ENCODE results near the gene OLFM1.

OLFM1 gene

DNA sequence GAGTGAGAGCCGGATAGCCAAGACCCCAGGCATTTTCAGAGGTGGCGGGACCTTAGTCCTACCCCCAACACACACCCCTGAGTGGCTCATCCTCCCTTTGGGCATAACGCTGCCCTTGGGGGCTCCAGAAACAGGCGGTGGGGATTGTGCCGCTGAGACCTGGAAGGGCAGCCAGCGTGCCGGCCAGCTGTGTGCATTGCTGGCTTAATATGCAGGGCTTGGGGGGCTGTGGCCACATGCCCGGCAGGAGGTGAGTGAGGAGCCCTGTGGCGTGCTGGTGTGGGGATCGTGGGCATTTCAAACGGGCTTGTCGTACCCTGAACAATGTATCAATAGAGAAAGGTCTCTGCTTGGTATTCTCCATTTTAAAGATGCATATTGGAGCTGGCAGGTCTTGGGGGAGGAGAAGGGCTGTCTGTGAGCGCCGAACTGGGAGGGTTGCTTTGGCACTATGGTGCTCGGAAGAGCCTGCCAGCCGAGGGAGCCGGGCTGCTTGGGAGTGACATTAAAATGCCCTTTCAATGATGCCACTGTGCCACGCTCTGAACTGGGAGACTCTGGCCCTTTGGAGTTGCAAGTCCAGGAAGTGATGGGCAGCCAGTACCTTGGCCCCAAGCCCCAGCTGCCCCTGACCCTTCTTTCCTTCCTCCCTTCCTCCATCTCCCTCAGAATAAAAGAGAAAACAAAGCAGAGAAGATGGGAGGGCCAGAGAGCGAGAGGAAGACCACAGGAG is 11.2 kb upstream of the OLFM1 start:
- Histone ChIP-seq H3K36me3 (ENCODE audit: insufficient read depth, low read length) (no peaks in the 10 kb centered on the region), H3K27me3 (ENCODE audit: insufficient read depth, low read length, poor library complexity) (no peaks in the 10 kb centered on the region), H4K20me1 (ENCODE audit: insufficient read depth, low read length) (peaks cover 7% of the 10 kb centered on the region; the same call in 1 of the 2 replicates), H2AFZ (ENCODE audit: low read depth, low read length) (no peak overlapping the region), H3K4me3 (ENCODE audit: low read depth in 1 of 2, low read length in 2 of 2) (no peak overlapping the region), H3K4me2 (ENCODE audit: insufficient read depth, low read length) (no peak overlapping the region), H3K4me1 (ENCODE audit: insufficient read depth, low read length) (no peaks in the 10 kb centered on the region), H3K9me3 (ENCODE audit: insufficient read depth, low read length, severe bottlenecking) (no peaks in the 10 kb centered on the region), H3K79me2 (ENCODE audit: insufficient read depth, low read length) (no peaks in the 10 kb centered on the region), H3K9ac (ENCODE audit: low read depth, low read length) (no peak overlapping the region), H3K27ac (ENCODE audit: low read length) (no peak overlapping the region)
- ATAC-seq (ENCODE audit: insufficient read depth, low read depth): no peak
- TF ChIP-seq EZH2 (IDR thresholded peaks at IDR 0.05; ENCODE audit: borderline replicate concordance, low read depth, low read length, severe bottlenecking): no peak
- TF ChIP-seq, protein P1, sequence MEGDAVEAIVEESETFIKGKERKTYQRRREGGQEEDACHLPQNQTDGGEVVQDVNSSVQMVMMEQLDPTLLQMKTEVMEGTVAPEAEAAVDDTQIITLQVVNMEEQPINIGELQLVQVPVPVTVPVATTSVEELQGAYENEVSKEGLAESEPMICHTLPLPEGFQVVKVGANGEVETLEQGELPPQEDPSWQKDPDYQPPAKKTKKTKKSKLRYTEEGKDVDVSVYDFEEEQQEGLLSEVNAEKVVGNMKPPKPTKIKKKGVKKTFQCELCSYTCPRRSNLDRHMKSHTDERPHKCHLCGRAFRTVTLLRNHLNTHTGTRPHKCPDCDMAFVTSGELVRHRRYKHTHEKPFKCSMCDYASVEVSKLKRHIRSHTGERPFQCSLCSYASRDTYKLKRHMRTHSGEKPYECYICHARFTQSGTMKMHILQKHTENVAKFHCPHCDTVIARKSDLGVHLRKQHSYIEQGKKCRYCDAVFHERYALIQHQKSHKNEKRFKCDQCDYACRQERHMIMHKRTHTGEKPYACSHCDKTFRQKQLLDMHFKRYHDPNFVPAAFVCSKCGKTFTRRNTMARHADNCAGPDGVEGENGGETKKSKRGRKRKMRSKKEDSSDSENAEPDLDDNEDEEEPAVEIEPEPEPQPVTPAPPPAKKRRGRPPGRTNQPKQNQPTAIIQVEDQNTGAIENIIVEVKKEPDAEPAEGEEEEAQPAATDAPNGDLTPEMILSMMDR (IDR thresholded peaks at IDR 0.05; ENCODE audit: borderline replicate concordance, extremely low read depth, low read length, poor library complexity, severe bottlenecking): no peak
- DNase-seq: no peak

DNA sequence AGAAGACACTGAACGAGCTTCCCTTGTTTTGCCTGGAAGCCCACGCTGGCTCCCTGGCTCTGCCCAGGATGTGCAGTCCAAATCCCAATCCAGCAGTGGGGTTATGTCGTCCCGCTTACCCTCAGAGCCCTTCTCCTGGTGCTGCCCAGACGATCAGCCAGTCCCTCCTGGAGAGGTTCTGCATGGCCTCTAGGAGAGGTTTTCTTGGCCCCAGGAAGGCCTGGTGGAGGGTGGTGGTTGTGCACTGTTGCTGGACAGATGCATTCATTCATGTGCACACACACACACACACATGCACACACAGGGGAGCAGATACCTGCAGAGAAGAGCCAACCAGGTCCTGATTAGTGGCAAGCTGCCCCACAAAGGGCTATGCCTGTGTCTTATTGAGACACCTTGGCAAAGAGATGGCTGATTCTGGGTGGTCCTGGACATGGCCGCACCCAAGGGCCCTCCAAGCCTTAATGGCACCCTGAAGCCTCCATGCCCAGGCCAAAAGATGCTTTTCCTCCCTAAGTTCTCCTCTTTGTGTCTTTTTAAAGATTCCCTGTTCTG is 10.5 kb upstream of the OLFM1 start:
- DNase-seq (no peak), ATAC-seq (ENCODE audit: insufficient read depth, low read depth) (no peak)
- Histone ChIP-seq H3K9me3 (ENCODE audit: insufficient read depth, low read length, severe bottlenecking) (no peaks in the 10 kb centered on the region), H3K4me1 (ENCODE audit: insufficient read depth, low read length) (no peaks in the 10 kb centered on the region), H3K27ac (ENCODE audit: low read length) (no peak overlapping the region), H3K27me3 (ENCODE audit: insufficient read depth, low read length, poor library complexity) (no peaks in the 10 kb centered on the region), H4K20me1 (ENCODE audit: insufficient read depth, low read length) (peaks cover 7% of the 10 kb centered on the region; the same call in 1 of the 2 replicates), H3K9ac (ENCODE audit: low read depth, low read length) (no peak overlapping the region), H3K79me2 (ENCODE audit: insufficient read depth, low read length) (no peaks in the 10 kb centered on the region), H3K4me3 (ENCODE audit: low read depth in 1 of 2, low read length in 2 of 2) (no peak overlapping the region), H3K36me3 (ENCODE audit: insufficient read depth, low read length) (no peaks in the 10 kb centered on the region), H2AFZ (ENCODE audit: low read depth, low read length) (no peak overlapping the region), H3K4me2 (ENCODE audit: insufficient read depth, low read length) (no peak overlapping the region)
- TF ChIP-seq, protein P1 (IDR thresholded peaks at IDR 0.05; ENCODE audit: borderline replicate concordance, extremely low read depth, low read length, poor library complexity, severe bottlenecking): no peak
- no peak for TF ChIP-seq EZH2 (IDR thresholded peaks at IDR 0.05; ENCODE audit: borderline replicate concordance, low read depth, low read length, severe bottlenecking)

DNA sequence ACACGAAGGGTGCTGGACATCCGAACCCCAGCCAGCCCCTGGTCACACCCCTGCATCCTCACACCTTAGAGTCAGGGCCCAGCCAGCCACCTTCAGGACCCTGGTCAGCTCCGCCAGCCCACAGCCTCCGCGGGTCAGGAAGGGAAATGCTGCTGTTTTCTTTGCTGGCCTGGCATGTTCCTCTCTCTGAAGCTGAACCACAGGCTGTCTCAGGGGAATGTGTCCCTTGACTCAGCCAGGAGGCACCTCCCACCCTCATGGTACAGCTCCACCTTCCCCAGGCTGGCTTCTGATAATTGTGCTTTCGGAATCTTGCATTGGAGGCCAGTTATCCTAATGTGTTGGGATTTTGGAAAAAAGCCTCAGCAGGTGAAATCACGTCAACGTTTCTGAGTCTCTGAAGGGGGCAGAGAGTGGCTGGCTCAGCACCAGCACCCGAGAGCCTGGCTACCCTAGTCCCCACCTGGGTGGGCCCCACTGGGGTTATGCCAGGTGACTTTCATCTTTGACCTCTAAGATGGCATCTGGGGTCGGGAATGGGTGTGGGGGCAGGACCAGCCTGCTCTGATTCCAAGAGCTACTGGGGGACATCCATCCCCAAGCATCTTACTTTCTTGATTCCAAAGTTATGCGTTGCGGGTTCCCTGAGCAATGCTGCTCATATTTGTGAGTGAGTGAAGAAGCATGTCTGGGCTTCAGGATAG is 9.8 kb upstream of the OLFM1 start:
- Histone ChIP-seq H3K27me3 (ENCODE audit: insufficient read depth, low read length, poor library complexity) (no peaks in the 10 kb centered on the region), H2AFZ (ENCODE audit: low read depth, low read length) (no peak overlapping the region), H3K9ac (ENCODE audit: low read depth, low read length) (no peak overlapping the region), H3K36me3 (ENCODE audit: insufficient read depth, low read length) (no peaks in the 10 kb centered on the region), H3K4me2 (ENCODE audit: insufficient read depth, low read length) (no peak overlapping the region), H4K20me1 (ENCODE audit: insufficient read depth, low read length) (peaks cover 7% of the 10 kb centered on the region; the same call in 1 of the 2 replicates), H3K4me3 (ENCODE audit: low read depth in 1 of 2, low read length in 2 of 2) (no peak overlapping the region), H3K79me2 (ENCODE audit: insufficient read depth, low read length) (no peaks in the 10 kb centered on the region), H3K4me1 (ENCODE audit: insufficient read depth, low read length) (no peaks in the 10 kb centered on the region), H3K27ac (ENCODE audit: low read length) (no peak overlapping the region), H3K9me3 (ENCODE audit: insufficient read depth, low read length, severe bottlenecking) (no peaks in the 10 kb centered on the region)
- DNase-seq: peak; percentile 35
- ATAC-seq (ENCODE audit: insufficient read depth, low read depth): peak; percentile 27; the same call in 1 of the 3 replicates
- TF ChIP-seq, protein P1 (IDR thresholded peaks at IDR 0.05; ENCODE audit: borderline replicate concordance, extremely low read depth, low read length, poor library complexity, severe bottlenecking): no peak
- no peak for TF ChIP-seq EZH2 (IDR thresholded peaks at IDR 0.05; ENCODE audit: borderline replicate concordance, low read depth, low read length, severe bottlenecking)

All from DND-41 (cell line).